Activated CD8-positive, alpha-beta memory T cell treated with anti-CD3 and anti-CD28 coated beads, Interleukin-2, amount 10 ng/mL, durations not matched to agents 7 days and 5 days (primary cell): Measurements from ENCODE around the gene PCDHGB1. TPM values are rescaled to one million over a fixed set of nuclear protein-coding genes. Genes with fewer than 3 reads are reported as not detected.
A peak's percentile ranks its signal among the peaks of the same experiment; 100 is the strongest.
"Not testable (repeated sequence)": the region's sequence is repeated elsewhere in the genome, so short reads cannot be mapped to it uniquely, and the experiment has no call there.

Experiments
- ATAC-seq: fragments of 150-1000 bp; cut with Tn5 transposase; one replicate; pipeline ENCODE4 v1.10.0; 2021; ENCODE audit warnings: moderate library complexity
- CTCF ChIA-PET: fragments of 350-600 bp; sonication (Branson Sonifier 250); formaldehyde crosslinking; loops from one replicate; lab custom pipeline; 2021; ENCODE audit warnings: antibody characterized with exemption; lab: Charles Lee
- DNase-seq: peaks from one replicate; pipeline ENCODE4 v3.0.0-alpha.2; 2020
- H3K27ac Mint-ChIP-seq: one replicate; pipeline ENCODE4 v1.8.0; 2021; ENCODE audit warnings: mild to moderate bottlenecking, mixed read lengths
- H3K27me3 Mint-ChIP-seq: one replicate; pipeline ENCODE4 v1.8.0; 2021; ENCODE audit warnings: mixed read lengths
- H3K36me3 Mint-ChIP-seq: one replicate; pipeline ENCODE4 v1.8.0; 2021; ENCODE audit warnings: mild to moderate bottlenecking, mixed read lengths
- H3K4me1 Mint-ChIP-seq: one replicate; pipeline ENCODE4 v1.8.0; 2021; ENCODE audit warnings: mixed read lengths
- H3K4me3 Mint-ChIP-seq: one replicate; pipeline ENCODE4 v1.8.0; 2021; ENCODE audit warnings: mild to moderate bottlenecking, moderate library complexity, mixed read lengths
- H3K9me3 Mint-ChIP-seq: one replicate; pipeline ENCODE4 v1.8.0; 2022; ENCODE audit warnings: low read depth, mixed read lengths
- total RNA-seq, 2 experiments: library from RNA; stranded (reverse); gene quantifications; one replicate each; pipeline ENCODE4 v1.2.3, GENCODE V29; 2021

The PCDHGB1 gene
- total RNA-seq, 2 experiments from 2014 or later: not detected

GRCh38 chr5:141373673-141374317 is 23.9 kb downstream of the PCDHGB1 start, which contains the start of gene PCDHGA6:
Gene PCDHGA6, plus strand, starts transcription at chr5:141373891. Its CDS starts 193 bp downstream, at chr5:141374084.
- Mint-ChIP-seq H3K4me3 (no peak within 1 kb of the TSS), H3K27me3 (peaks cover 53% of the 10 kb centered on the region), H3K4me1 (peaks cover 2% of the 10 kb centered on the region), H3K36me3 (no peaks in the 10 kb centered on the region), H3K27ac (no peak within 1 kb of the TSS), H3K9me3 (peaks cover 24% of the 10 kb centered on the region)
- CTCF ChIA-PET: interaction anchor here (1.7 kb wide), 1 partner anchor 56 kb away, joined by 4 read pairs; the partner anchor contains the start of gene PCDHGA12
- ATAC-seq (no peak), DNase-seq (no peak)

- peaks cover 54% of the 10 kb centered on the region for H3K27me3 Mint-ChIP-seq
- DNase-seq (no peak), ATAC-seq (no peak)
- no peak overlapping the region for H3K4me3 Mint-ChIP-seq
- peaks cover 2% of the 10 kb centered on the region for H3K4me1 Mint-ChIP-seq
- peaks cover 25% of the 10 kb centered on the region for H3K9me3 Mint-ChIP-seq
- H3K36me3 Mint-ChIP-seq: no peaks in the 10 kb centered on the region
- CTCF ChIA-PET: interaction anchor here (1.7 kb wide), 1 partner anchor 55 kb away, joined by 4 read pairs; the partner anchor contains the start of gene PCDHGA12
- no peak overlapping the region for H3K27ac Mint-ChIP-seq
Observed at GRCh38 chr5:141374627-141375026, 24.7 kb downstream of the PCDHGB1 start.

- H3K27me3 Mint-ChIP-seq: peaks cover 49% of the 10 kb centered on the region
- DNase-seq, ATAC-seq, H3K4me3 Mint-ChIP-seq, H3K36me3 Mint-ChIP-seq, H3K4me1 Mint-ChIP-seq, H3K27ac Mint-ChIP-seq, CTCF ChIA-PET: not testable (repeated sequence)
- H3K9me3 Mint-ChIP-seq: peaks cover 25% of the 10 kb centered on the region
Observed at GRCh38 chr5:141375444-141376155, 25.7 kb downstream of the PCDHGB1 start.

- no peak for DNase-seq
- Mint-ChIP-seq H3K9me3 (peaks cover 7% of the 10 kb centered on the region), H3K27ac (peak within 1 kb of the TSS; percentile 28), H3K27me3 (peaks cover 57% of the 10 kb centered on the region), H3K36me3 (peaks cover 2% of the 10 kb centered on the region), H3K4me3 (no peak within 1 kb of the TSS), H3K4me1 (no peaks in the 10 kb centered on the region)
- CTCF ChIA-PET: interaction anchor here (0.9 kb wide), 1 partner anchor 13 kb away, joined by 3 read pairs; no protein-coding TSS in a partner anchor
- no peak for ATAC-seq
Observed at GRCh38 chr5:141382469-141383294, 32.8 kb downstream of the PCDHGB1 start, which contains the start of gene PCDHGA7. Gene PCDHGA7, plus strand, starts transcription at chr5:141382742. Its CDS starts 158 bp downstream, at chr5:141382900.

GRCh38 chr5:141383345-141383744 is 33.4 kb downstream of the PCDHGB1 start:
- Mint-ChIP-seq H3K4me3 (no peak overlapping the region), H3K4me1 (no peaks in the 10 kb centered on the region), H3K27me3 (peaks cover 59% of the 10 kb centered on the region), H3K27ac (peak overlapping the region; percentile 28), H3K9me3 (peaks cover 7% of the 10 kb centered on the region), H3K36me3 (peaks cover 2% of the 10 kb centered on the region)
- no peak for DNase-seq
- no peak for ATAC-seq
- CTCF ChIA-PET: interaction anchor here (0.9 kb wide), 1 partner anchor 12 kb away, joined by 3 read pairs; no protein-coding TSS in a partner anchor

GRCh38 chr5:141384471-141385267 is 34.8 kb downstream of the PCDHGB1 start:
- Mint-ChIP-seq H3K27ac (no peak overlapping the region), H3K4me3 (no peak overlapping the region), H3K36me3 (peaks cover 5% of the 10 kb centered on the region), H3K4me1 (no peaks in the 10 kb centered on the region), H3K9me3 (peaks cover 9% of the 10 kb centered on the region), H3K27me3 (peaks cover 58% of the 10 kb centered on the region)
- DNase-seq: no peak
- CTCF ChIA-PET: no interaction called here
- ATAC-seq: no peak

GRCh38 chr5:141387557-141388311 is 37.8 kb downstream of the PCDHGB1 start, which contains the start of gene PCDHGB4:
Gene PCDHGB4, plus strand, starts transcription at chr5:141387698. Its CDS starts 187 bp downstream, at chr5:141387885.
- H3K36me3 Mint-ChIP-seq, H3K4me1 Mint-ChIP-seq, DNase-seq, H3K4me3 Mint-ChIP-seq, ATAC-seq, H3K27ac Mint-ChIP-seq: not testable (repeated sequence)
- peaks cover 56% of the 10 kb centered on the region for H3K27me3 Mint-ChIP-seq
- CTCF ChIA-PET: interaction anchor here (1.5 kb wide), 1 partner anchor 42 kb away, joined by 3 read pairs; the partner anchor contains the start of gene PCDHGA12
- peaks cover 18% of the 10 kb centered on the region for H3K9me3 Mint-ChIP-seq

- ATAC-seq: no peak
- no peak overlapping the region for H3K27ac Mint-ChIP-seq
- no peak for DNase-seq
- H3K9me3 Mint-ChIP-seq: peaks cover 18% of the 10 kb centered on the region
- H3K36me3 Mint-ChIP-seq: peaks cover 4% of the 10 kb centered on the region
- H3K27me3 Mint-ChIP-seq: peaks cover 48% of the 10 kb centered on the region
- H3K4me1 Mint-ChIP-seq: no peaks in the 10 kb centered on the region
- CTCF ChIA-PET: interaction anchor here (1.5 kb wide), 1 partner anchor 41 kb away, joined by 3 read pairs; the partner anchor contains the start of gene PCDHGA12
- H3K4me3 Mint-ChIP-seq: no peak overlapping the region
Observed at GRCh38 chr5:141388661-141389060, 38.8 kb downstream of the PCDHGB1 start.

- no peaks in the 10 kb centered on the region for H3K4me1 Mint-ChIP-seq
Observed at GRCh38 chr5:141389153-141390042, 39.5 kb downstream of the PCDHGB1 start.

GRCh38 chr5:141392429-141393198 is 42.7 kb downstream of the PCDHGB1 start, which contains the start of gene PCDHGA8:
Gene PCDHGA8, plus strand, starts transcription at chr5:141392633. Its CDS starts 181 bp downstream, at chr5:141392814.
- H3K4me3 Mint-ChIP-seq: no peak within 1 kb of the TSS
- no peaks in the 10 kb centered on the region for H3K4me1 Mint-ChIP-seq
- H3K27me3 Mint-ChIP-seq: peaks cover 40% of the 10 kb centered on the region
- H3K27ac Mint-ChIP-seq: no peak within 1 kb of the TSS
- H3K36me3 Mint-ChIP-seq: peaks cover 7% of the 10 kb centered on the region
- ATAC-seq: no peak
- CTCF ChIA-PET: interaction anchor here (1.0 to 1.3 kb wide), 2 partner anchors 28 to 120 kb away, joined by 3 read pairs; partner anchors contain the start of gene PCDHGA11
- no peak for DNase-seq
- H3K9me3 Mint-ChIP-seq: peaks cover 15% of the 10 kb centered on the region

More at GRCh38 chr5:141389153-141390042, 39.5 kb downstream of the PCDHGB1 start:
- Mint-ChIP-seq H3K27ac (no peak overlapping the region), H3K4me3 (no peak overlapping the region), H3K27me3 (peaks cover 50% of the 10 kb centered on the region), H3K36me3 (peaks cover 4% of the 10 kb centered on the region), H3K9me3 (peaks cover 18% of the 10 kb centered on the region)
- ATAC-seq: no peak
- CTCF ChIA-PET: no interaction called here
- DNase-seq: no peak
